MM.1S (cell line): ENCODE measurements around the gene FHOD1.

ENCODE experiments used
- DNase-seq: peaks from one replicate; pipeline ENCODE4 v3.0.0-alpha.2; 2015
- H2AFZ ChIP-seq: fragments of 300-600 bp; sonication (generic); 2 replicates; pipeline ENCODE4 v1.6.0; 2016; ENCODE audit warnings: antibody characterized with exemption, low read length
- H3F3A ChIP-seq: fragments of 300-600 bp; sonication (generic); 2 replicates; pipeline ENCODE4 v1.6.1; 2016; ENCODE audit warnings: mild to moderate bottlenecking, antibody characterized with exemption, low read length, moderate library complexity, mixed read lengths; ENCODE audit not compliant: insufficient read depth
- H3K27ac ChIP-seq: fragments of 300-600 bp; sonication (generic); 2 replicates; pipeline ENCODE4 v1.5.1; 2016; ENCODE audit warnings: mild to moderate bottlenecking, low read length
- H3K27me3 ChIP-seq: fragments of 300-600 bp; sonication (generic); replicated peaks from 2 replicates; pipeline ENCODE4 v1.6.0; 2016; ENCODE audit warnings: low read length; ENCODE audit not compliant: insufficient read depth
- H3K36me3 ChIP-seq: fragments of 300-600 bp; sonication (generic); replicated peaks from 2 replicates; pipeline ENCODE4 v1.6.1; 2016; ENCODE audit warnings: mild to moderate bottlenecking, low read length, mixed read lengths; ENCODE audit not compliant: insufficient read depth
- H3K4me1 ChIP-seq: fragments of 300-600 bp; sonication (generic); 2 replicates; pipeline ENCODE4 v1.6.1; 2016; ENCODE audit warnings: low read length, mixed read lengths
- H3K4me2 ChIP-seq: fragments of 300-600 bp; sonication (generic); 2 replicates; pipeline ENCODE4 v1.6.0; 2016; ENCODE audit warnings: low read depth, low read length
- H3K4me3 ChIP-seq: fragments of 300-600 bp; sonication (generic); 2 replicates; pipeline ENCODE4 v1.5.1; 2016; ENCODE audit warnings: low read length, mixed read lengths
- H3K79me2 ChIP-seq: fragments of 300-600 bp; sonication (generic); 2 replicates; pipeline ENCODE4 v1.6.1; 2016; ENCODE audit warnings: mixed run types, low read length, mixed read lengths
- H3K9ac ChIP-seq: fragments of 300-600 bp; sonication (generic); 2 replicates; pipeline ENCODE4 v1.6.1; 2016; ENCODE audit warnings: low read length, mixed read lengths
- H3K9me2 ChIP-seq: fragments of 300-600 bp; sonication (generic); replicated peaks from 2 replicates; pipeline ENCODE4 v1.6.1; 2016; ENCODE audit warnings: mild to moderate bottlenecking, low read length, mixed read lengths; ENCODE audit not compliant: insufficient read depth
- H3K9me3 ChIP-seq: fragments of 300-600 bp; sonication (generic); replicated peaks from 2 replicates; pipeline ENCODE4 v1.6.1; 2016; ENCODE audit warnings: mild to moderate bottlenecking, low read length, mixed read lengths; ENCODE audit not compliant: insufficient read depth
- H4K20me1 ChIP-seq: fragments of 300-600 bp; sonication (generic); 2 replicates; pipeline ENCODE4 v1.6.1; 2016; ENCODE audit warnings: mild to moderate bottlenecking, low read length, moderate library complexity, mixed read lengths; ENCODE audit not compliant: insufficient read depth
- EZH2 ChIP-seq: fragments of 300-600 bp; sonication (generic); optimal IDR thresholded peaks from 2 replicates; pipeline ENCODE3; 2017; ENCODE audit warnings: low read depth, mild to moderate bottlenecking, antibody characterized with exemption, low read length, mixed read lengths
- EZH2phosphoT487 ChIP-seq: fragments of 300-600 bp; sonication (generic); IDR thresholded peaks from 2 replicates; pipeline ENCODE4 v1.6.1; 2018; ENCODE audit warnings: antibody characterized with exemption, low read length
- TF ChIP-seq, protein P1 (sequence below): fragments of 300-600 bp; sonication (generic); IDR thresholded peaks from 2 replicates; pipeline ENCODE4 v1.5.1; 2016; ENCODE audit warnings: antibody characterized with exemption, low read length, mixed read lengths

The FHOD1 gene

DNA sequence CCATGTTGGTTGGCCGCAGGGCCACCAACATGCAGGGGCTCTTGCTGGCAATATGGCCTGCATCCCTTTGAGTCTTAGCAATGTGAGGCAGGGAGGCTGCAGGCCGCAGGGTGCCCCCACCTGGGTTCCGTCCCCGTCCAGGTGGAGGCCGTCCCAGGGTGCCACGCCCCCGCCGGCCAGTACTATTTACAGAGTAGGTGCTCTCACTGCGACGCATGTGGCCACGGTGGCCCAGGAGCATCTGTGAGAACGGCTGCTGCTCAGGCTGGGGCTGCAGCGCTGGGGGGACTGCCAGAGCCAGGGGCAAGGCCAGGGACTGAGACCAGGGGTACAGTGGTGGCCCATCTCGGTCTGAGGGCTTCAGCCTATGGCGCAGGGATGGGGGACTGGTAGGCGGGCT, 67.1 kb downstream of the FHOD1 start:
- Histone ChIP-seq H3K4me2 (no peak overlapping the region), H3K36me3 (no peaks in the 10 kb centered on the region), H3K79me2 (peaks cover 17% of the 10 kb centered on the region), H3F3A (peaks cover 26% of the 10 kb centered on the region), H3K27ac (no peak overlapping the region), H3K9ac (no peak overlapping the region), H4K20me1 (no peaks in the 10 kb centered on the region), H3K9me2 (no peaks in the 10 kb centered on the region), H3K9me3 (no peaks in the 10 kb centered on the region), H3K27me3 (no peaks in the 10 kb centered on the region), H2AFZ (no peak overlapping the region), H3K4me3 (no peak overlapping the region), H3K4me1 (peaks cover 27% of the 10 kb centered on the region)
- DNase-seq, result no peak
- TF ChIP-seq EZH2 (no peak), EZH2phosphoT487 (no peak)
- TF ChIP-seq, protein P1, sequence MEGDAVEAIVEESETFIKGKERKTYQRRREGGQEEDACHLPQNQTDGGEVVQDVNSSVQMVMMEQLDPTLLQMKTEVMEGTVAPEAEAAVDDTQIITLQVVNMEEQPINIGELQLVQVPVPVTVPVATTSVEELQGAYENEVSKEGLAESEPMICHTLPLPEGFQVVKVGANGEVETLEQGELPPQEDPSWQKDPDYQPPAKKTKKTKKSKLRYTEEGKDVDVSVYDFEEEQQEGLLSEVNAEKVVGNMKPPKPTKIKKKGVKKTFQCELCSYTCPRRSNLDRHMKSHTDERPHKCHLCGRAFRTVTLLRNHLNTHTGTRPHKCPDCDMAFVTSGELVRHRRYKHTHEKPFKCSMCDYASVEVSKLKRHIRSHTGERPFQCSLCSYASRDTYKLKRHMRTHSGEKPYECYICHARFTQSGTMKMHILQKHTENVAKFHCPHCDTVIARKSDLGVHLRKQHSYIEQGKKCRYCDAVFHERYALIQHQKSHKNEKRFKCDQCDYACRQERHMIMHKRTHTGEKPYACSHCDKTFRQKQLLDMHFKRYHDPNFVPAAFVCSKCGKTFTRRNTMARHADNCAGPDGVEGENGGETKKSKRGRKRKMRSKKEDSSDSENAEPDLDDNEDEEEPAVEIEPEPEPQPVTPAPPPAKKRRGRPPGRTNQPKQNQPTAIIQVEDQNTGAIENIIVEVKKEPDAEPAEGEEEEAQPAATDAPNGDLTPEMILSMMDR, result no peak

DNA sequence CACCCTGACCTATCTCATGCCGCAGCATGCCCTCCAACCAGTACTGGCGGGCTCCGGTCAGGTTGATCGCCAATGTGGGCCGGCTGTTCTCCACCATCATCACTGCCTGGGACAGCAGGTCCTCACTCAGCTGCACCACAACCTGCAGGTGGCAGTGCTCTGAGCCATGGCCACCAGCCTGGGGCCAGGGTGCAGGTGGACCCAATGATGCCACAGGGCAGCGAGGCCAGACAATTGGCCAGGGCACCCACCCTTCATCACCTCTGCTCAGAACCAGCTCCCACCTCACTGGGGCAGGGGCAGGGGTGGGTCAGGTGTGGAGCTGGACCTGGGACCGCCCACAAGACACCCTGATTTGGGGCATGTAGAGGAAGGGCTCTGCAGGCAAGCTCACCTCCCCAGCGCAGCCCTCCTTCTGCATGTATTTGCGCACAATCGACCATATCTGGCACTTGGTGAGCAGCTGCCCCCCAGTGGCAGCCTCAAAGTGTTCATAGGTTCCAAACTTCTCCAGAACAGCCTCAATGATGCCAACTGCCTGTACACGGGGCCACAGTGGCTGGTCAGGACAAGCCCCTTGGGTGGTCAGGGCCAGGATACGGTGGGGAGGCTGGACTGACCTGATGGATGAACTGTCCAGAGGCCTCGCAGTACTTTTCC, 67.7 kb downstream of the FHOD1 start:
- Histone ChIP-seq H3K9me2 (no peaks in the 10 kb centered on the region), H3K36me3 (no peaks in the 10 kb centered on the region), H4K20me1 (no peaks in the 10 kb centered on the region), H3K4me2 (no peak overlapping the region), H2AFZ (no peak overlapping the region), H3K27ac (no peak overlapping the region), H3F3A (peaks cover 28% of the 10 kb centered on the region), H3K27me3 (no peaks in the 10 kb centered on the region), H3K9me3 (no peaks in the 10 kb centered on the region), H3K4me1 (peaks cover 21% of the 10 kb centered on the region), H3K4me3 (no peak overlapping the region), H3K9ac (no peak overlapping the region), H3K79me2 (peaks cover 17% of the 10 kb centered on the region)
- TF ChIP-seq EZH2, result no peak
- TF ChIP-seq, protein P1, result peak; percentile 10
- DNase-seq, result peak; percentile 7
